RCC 7860 (cell line): ENCODE measurements around the gene CIART.
"Not testable (repeated sequence)": the region's sequence is repeated elsewhere in the genome, so short reads cannot be mapped to it uniquely, and the experiment has no call there.

Source experiments
- DNase-seq: peaks from one replicate; pipeline ENCODE4 v3.0.0-alpha.2; 2015; ENCODE audit warnings: low spot score
- FAIRE-seq: peaks from 2 replicates; lab custom pipeline; 2012; peaks lifted over from hg19 to GRCh38; lab: Jason Lieb, UNC

The CIART gene

GRCh38 chr1:150302338-150302737 is 20.0 kb downstream of the CIART start:
- no peak for FAIRE-seq
- no peak for DNase-seq

GRCh38 chr1:150302902-150303301 is 20.5 kb downstream of the CIART start:
- FAIRE-seq, result no peak
- no peak for DNase-seq

GRCh38 chr1:150308585-150308984 is 26.2 kb downstream of the CIART start:
- not testable (repeated sequence) for DNase-seq

GRCh38 chr1:150309758-150310508 is 27.6 kb downstream of the CIART start:
- FAIRE-seq (no peak), DNase-seq (no peak)

More at GRCh38 chr1:150308585-150308984, 26.2 kb downstream of the CIART start:
- not testable (repeated sequence) for FAIRE-seq

GRCh38 chr1:150311762-150312161 is 29.4 kb downstream of the CIART start:
- DNase-seq (no peak), FAIRE-seq (no peak)

GRCh38 chr1:150314691-150315090 is 32.3 kb downstream of the CIART start:
- FAIRE-seq, DNase-seq: not testable (repeated sequence)

GRCh38 chr1:150320667-150320978 is 38.3 kb downstream of the CIART start:
- FAIRE-seq (no peak), DNase-seq (no peak)

GRCh38 chr1:150321826-150322166 is 39.4 kb downstream of the CIART start:
- DNase-seq (no peak), FAIRE-seq (no peak)

GRCh38 chr1:150322310-150322709 is 40.0 kb downstream of the CIART start:
- DNase-seq (no peak), FAIRE-seq (no peak)

- FAIRE-seq (no peak), DNase-seq (no peak)
These were observed 50.4 kb downstream of the CIART start for GRCh38 chr1:150332651-150333290.
